Brain microvascular endothelial cell (primary cell): Measurements from ENCODE around the gene SPINDOC.

ENCODE experiments used
- DNase-seq: peaks from one replicate; pipeline ENCODE4 v3.0.0-alpha.2; 2020
- H3K27ac ChIP-seq: fragments of 250-450 bp; sonication (Bioruptor Pico); 2 replicates; pipeline ENCODE4 v1.5.1; 2020; ENCODE audit warnings: mild to moderate bottlenecking, moderate library complexity
- H3K27me3 ChIP-seq: fragments of 250-450 bp; sonication (Bioruptor Pico); replicated peaks from 2 replicates; pipeline ENCODE4 v1.5.1; 2020; ENCODE audit warnings: mild to moderate bottlenecking
- H3K36me3 ChIP-seq: fragments of 250-450 bp; sonication (Bioruptor Pico); replicated peaks from 2 replicates; pipeline ENCODE4 v1.5.1; 2020; ENCODE audit warnings: mild to moderate bottlenecking
- H3K4me3 ChIP-seq: 2 replicates; pipeline ENCODE4 v1.5.1; 2011; ENCODE audit warnings: low read depth, mild to moderate bottlenecking, control low read depth, low read length, moderate library complexity
- CTCF ChIP-seq: IDR thresholded peaks from 2 replicates; pipeline ENCODE4 v1.5.1; 2011; ENCODE audit warnings: low read depth, mild to moderate bottlenecking, moderate library complexity, low read length, control low read depth, inconsistent platforms; ENCODE audit errors: missing control alignments
- in situ Hi-C: cut with HindIII; loops from 2 replicates; pipeline ENCODE4 v1.10.0; 2017; ENCODE audit warnings: low sequenced_read_pairs, low pct_ligation_motif_present

Gene SPINDOC

DNA sequence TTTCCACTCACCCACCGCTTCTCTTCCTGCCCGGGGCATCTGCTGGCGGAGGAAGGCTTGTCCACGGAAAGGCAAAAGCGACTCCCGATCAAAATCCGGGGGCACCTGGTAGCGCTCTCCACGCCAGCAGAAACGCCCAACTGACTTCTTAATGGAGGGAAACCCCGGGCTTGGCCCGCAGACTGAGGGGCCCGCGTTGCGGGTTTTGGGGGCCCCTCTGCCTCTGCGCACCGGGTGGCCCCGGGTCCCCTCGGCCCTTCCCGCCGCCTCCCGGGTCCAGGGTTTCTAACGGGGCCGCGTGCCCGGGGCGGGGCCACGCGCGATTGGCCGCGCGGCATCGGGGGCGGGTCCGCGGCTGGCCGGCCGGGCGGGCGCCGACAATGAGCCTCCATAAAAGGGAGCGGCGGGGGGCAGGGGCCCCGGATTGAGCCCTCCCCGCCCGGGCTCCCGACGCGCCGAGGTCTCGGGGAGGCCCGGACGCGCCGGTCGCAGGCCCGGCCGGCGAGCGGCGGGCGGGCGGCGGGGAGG, at the start of gene SPINDOC:
Gene SPINDOC, plus strand, starts transcription at position 422 of the 528 bp plus-strand sequence. CDS start 231 bp downstream, outside the sequence.
- no peaks in the 10 kb centered on the region for H3K27me3 ChIP-seq
- H3K27ac ChIP-seq, result peak within 1 kb of the TSS; percentile 34
- H3K36me3 ChIP-seq, result peaks cover 17% of the 10 kb centered on the region
- in situ Hi-C loops, result no loop called here
- peak within 1 kb of the TSS; percentile 95 for H3K4me3 ChIP-seq
- peak; percentile 43 for DNase-seq
- TF ChIP-seq CTCF, result no peak

DNA sequence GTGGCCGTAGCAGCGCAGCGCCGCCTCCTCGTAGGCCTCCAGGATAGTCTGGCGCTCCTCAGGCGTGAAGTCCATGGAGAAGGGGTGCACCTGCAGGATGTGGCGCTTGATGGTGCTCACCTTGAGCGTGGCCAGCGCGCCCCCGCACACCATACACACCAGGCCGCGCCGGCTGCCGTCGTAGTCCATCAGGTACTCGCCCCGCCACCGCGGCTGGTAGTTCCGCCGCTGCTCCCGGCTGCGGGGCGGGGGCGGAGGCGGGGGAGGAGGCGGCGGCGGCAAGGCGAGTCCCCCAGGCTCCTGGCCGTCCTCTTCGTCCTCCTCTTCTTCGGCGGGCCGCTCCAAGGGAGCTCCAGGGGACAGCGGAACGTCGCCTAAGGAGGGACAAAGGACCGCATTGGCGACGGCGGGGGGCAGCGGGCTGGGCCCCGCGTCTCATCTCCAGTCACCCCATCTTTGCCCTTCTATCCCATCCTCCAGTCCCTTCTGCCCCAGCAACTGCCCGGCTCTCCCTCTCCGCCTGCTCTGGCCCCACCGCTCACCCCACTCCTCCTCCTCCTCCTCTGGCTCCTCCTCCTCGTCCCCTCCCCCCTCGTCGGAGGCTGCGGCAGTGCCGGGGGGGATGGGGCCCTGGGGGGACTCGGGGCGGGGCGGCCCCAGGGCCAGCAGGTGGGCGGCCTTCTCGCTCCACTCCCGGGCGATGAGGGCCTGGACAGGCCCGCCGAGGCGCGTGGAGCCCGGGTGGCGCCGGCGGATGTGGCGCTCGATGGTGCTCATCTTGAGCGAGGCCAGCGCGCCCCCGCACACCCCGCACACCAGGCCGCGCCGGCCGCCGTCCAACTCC, 49.5 kb upstream of the SPINDOC start:
- Histone ChIP-seq H3K27ac (no peak overlapping the region), H3K27me3 (no peaks in the 10 kb centered on the region), H3K36me3 (peaks cover 23% of the 10 kb centered on the region), H3K4me3 (peak overlapping the region; percentile 35)
- no peak for TF ChIP-seq CTCF
- no peak for DNase-seq
- in situ Hi-C loops, result no loop called here

DNA sequence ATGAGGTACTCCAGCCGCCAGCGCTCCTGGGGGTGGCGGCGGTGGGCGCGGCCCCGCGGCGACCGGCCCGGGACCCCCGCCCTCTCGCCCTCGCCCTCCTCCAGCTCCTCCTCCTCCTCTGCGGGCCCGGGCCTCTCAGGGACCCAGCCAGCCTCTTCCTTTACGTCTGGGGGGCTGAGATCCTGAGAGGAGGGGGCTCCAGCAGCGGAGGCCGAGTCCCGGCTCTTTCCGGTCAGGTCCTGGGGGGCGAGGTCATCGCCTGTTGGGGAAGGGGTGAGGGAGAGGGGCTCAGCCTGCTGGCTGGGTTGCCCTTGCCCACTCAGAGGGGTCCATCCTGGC, 48.9 kb upstream of the SPINDOC start:
- Histone ChIP-seq H3K27ac (no peak overlapping the region), H3K4me3 (no peak overlapping the region), H3K27me3 (no peaks in the 10 kb centered on the region), H3K36me3 (peaks cover 22% of the 10 kb centered on the region)
- no peak for DNase-seq
- in situ Hi-C loops, result no loop called here
- no peak for TF ChIP-seq CTCF

DNA sequence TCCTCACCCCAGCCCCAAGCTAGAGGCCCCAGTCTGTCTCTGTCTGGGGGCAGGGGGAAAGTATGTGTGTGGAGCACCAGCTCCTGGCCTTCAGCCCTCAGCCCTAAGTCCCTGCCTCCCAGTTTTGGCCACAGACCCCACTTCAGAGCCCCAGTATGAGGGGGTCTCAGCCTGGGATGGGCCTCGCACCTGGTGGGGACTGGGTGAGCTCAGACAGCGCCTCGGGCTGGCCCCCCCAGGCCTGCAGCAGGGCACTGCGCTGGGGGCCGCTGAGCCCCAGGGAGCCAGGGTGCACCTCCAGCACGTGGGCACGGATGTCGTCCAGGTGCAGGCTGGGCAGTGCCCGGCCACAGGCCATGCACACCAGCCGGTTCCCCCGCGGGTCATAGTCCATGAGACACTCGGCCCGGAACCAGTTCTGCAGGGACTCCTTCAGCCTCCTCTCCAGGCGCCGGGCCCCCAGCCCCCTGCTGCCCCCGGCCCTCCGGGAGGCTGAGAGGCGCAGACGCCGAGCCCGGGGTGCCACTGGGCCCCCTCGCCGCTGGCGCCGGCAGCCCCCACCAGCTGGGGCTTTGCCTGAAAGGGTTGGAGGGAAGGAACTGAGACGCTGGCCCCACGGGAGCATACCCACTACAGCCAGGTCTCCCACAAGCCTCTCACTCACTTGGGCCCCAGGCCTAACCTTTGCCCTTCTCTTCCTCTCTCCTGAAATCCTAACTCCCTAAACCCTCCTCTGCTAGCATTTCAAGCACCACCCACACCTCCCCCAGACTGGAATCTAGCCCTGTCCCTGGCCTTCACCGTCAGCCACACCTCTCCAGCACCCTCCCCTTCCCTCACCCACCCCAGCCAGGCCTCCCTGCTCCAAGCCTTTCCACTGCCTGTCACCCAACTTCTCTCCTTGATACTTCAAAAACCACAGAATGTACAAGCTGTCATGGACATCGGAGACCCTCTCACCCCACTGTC, 48.3 kb upstream of the SPINDOC start:
- DNase-seq, result no peak
- TF ChIP-seq CTCF, result no peak
- no peak overlapping the region for H3K4me3 ChIP-seq
- peaks cover 21% of the 10 kb centered on the region for H3K36me3 ChIP-seq
- in situ Hi-C loops, result no loop called here
- H3K27ac ChIP-seq, result no peak overlapping the region
- H3K27me3 ChIP-seq, result no peaks in the 10 kb centered on the region

- Histone ChIP-seq H3K27me3 (no peaks in the 10 kb centered on the region), H3K27ac (no peak overlapping the region), H3K36me3 (peaks cover 17% of the 10 kb centered on the region), H3K4me3 (no peak overlapping the region)
- no peak for DNase-seq
- in situ Hi-C loops, result no loop called here
- no peak for TF ChIP-seq CTCF
Observed at GRCh38 chr11:63765688-63766241, 47.5 kb upstream of the SPINDOC start.
